Measurements from ENCODE around the gene MAPK1IP1L. TPM values are rescaled to one million over a fixed set of nuclear protein-coding genes. Genes with fewer than 3 reads are reported as not detected.
A peak's percentile ranks its signal among the peaks of the same experiment; 100 is the strongest.
"Not testable (repeated sequence)": the region's sequence is repeated elsewhere in the genome, so short reads cannot be mapped to it uniquely, and the experiment has no call there.

The MAPK1IP1L gene
- total and polyA plus RNA-seq, 2 of the 13 experiments (the other 11 are each of a cell fraction or from before 2014, with no cell fraction given), result 27.8 to 68.4 TPM

- ATAC-seq, result no peak; the same call in 2 of the 3 replicates
- intact Hi-C loops (cut with micrococcal nuclease; ENCODE audit: unreplicated experiment), result no loop called here
- Histone ChIP-seq H3K9ac (ENCODE audit: insufficient read depth, low read depth, low read length) (no peak overlapping the region), H3K79me2 (ENCODE audit: insufficient read depth, low read length) (peaks cover 43% of the 10 kb centered on the region), H3K27ac (ENCODE audit: extremely low read length, insufficient read depth, low read length) (no peak overlapping the region), H3K27me3 (ENCODE audit: control insufficient read depth in 1 of 2, insufficient read depth in 2 of 2, low read length in 2 of 2) (no peaks in the 10 kb centered on the region), H3K4me2 (ENCODE audit: low read depth, low read length) (no peak overlapping the region), H2AFZ (ENCODE audit: low read length) (no peak overlapping the region), H3K4me1 (ENCODE audit: insufficient read depth, low read length) (peaks cover 20% of the 10 kb centered on the region), H3K36me3 (replicated peaks in 1 of 2; ENCODE audit: control insufficient read depth in 1 of 2, insufficient read depth in 2 of 2, low read length in 2 of 2) (peaks cover 10 to 39% of the 10 kb centered on the region in 2 experiments), H3K4me3 (replicated peaks in 1 of 3; ENCODE audit: insufficient read depth in 1 of 3, low read depth in 2 of 3, low read length in 3 of 3) (no peak overlapping the region), H4K20me1 (ENCODE audit: insufficient read depth, low read length) (0 out of 2 replicates have a peak, but pooled peaks cover 5% of the 10 kb centered on the region), H3K9me3 (ENCODE audit: low read length) (no peaks in the 10 kb centered on the region)
- in situ Hi-C loops (cut with HindIII; ENCODE audit: extremely low pct_ligation_motif_present, low pct_unique_long_range_greater_than_20kb), result no loop called here
- no peak for FAIRE-seq
- DNase-seq (ENCODE audit: low spot score), result no peak
- no TSS peak for BruUV-seq (replicated peaks)
- 97% methylated on average over 11 of the region's 11 CpGs for WGBS (ENCODE audit: low lambda C conversion rate)
- CTCF ChIA-PET (ENCODE audit: low intra/inter-chr PET ratio, low total read pairs), result no interaction called here
- POLR2A ChIA-PET, result no interaction called here
- no peak for TF ChIP-seq MED1 (CRISPR knock-in tag; IDR thresholded peaks at IDR 0.05)
- TF ChIP-seq RBM22 (optimal IDR thresholded peaks at IDR 0.05; ENCODE audit: low read length), result peak; percentile 42
- peak; percentile 77; the same call in 1 of the 2 replicates for TF ChIP-seq POLR2AphosphoS2 (IDR thresholded peaks at IDR 0.05; ENCODE audit: low read depth, low read length)
- TF ChIP-seq ZNF329 (CRISPR knock-in tag; IDR thresholded peaks at IDR 0.05; ENCODE audit: low read depth), result no peak
Observed at GRCh38 chr14:55062517-55063351, 11.3 kb downstream of the MAPK1IP1L start.

DNA sequence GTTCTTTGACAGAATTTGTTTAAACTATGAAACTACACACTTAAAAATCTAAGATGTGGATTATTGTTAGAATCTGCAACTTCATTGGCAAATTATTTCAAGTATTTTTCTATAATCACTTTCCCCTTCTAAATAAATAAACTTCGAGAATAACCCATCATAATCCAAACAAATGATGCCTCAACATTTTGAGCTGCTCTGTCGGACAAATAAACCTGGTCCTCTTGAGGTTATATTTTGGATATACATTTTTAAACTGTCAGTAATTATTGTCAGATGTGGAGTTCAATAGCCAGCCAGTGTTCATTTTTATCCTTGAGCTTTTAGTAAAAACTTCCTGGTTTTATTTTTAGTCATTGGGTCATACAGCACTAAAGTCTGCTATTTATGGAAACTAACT is 13.4 kb downstream of the MAPK1IP1L start:
- POLR2A ChIA-PET; intact Hi-C loops (cut with micrococcal nuclease; ENCODE audit: unreplicated experiment); H2AFZ ChIP-seq (ENCODE audit: low read length); ATAC-seq; CTCF ChIA-PET (ENCODE audit: low intra/inter-chr PET ratio, low total read pairs); in situ Hi-C loops (cut with HindIII; ENCODE audit: extremely low pct_ligation_motif_present, low pct_unique_long_range_greater_than_20kb); H3K9ac ChIP-seq (ENCODE audit: insufficient read depth, low read depth, low read length); DNase-seq (ENCODE audit: low spot score); H3K4me2 ChIP-seq (ENCODE audit: low read depth, low read length); H3K4me1 ChIP-seq (ENCODE audit: insufficient read depth, low read length); H3K4me3 ChIP-seq (replicated peaks in 1 of 3; ENCODE audit: insufficient read depth in 1 of 3, low read depth in 2 of 3, low read length in 3 of 3); H3K27ac ChIP-seq (ENCODE audit: extremely low read length, insufficient read depth, low read length); H3K9me3 ChIP-seq (ENCODE audit: low read length); H4K20me1 ChIP-seq (ENCODE audit: insufficient read depth, low read length); H3K27me3 ChIP-seq (ENCODE audit: control insufficient read depth in 1 of 2, insufficient read depth in 2 of 2, low read length in 2 of 2); FAIRE-seq: not testable (repeated sequence)
- WGBS (ENCODE audit: low lambda C conversion rate), result 96% methylated on average over 2 of the region's 2 CpGs
- Histone ChIP-seq H3K36me3 (replicated peaks in 1 of 2; ENCODE audit: control insufficient read depth in 1 of 2, insufficient read depth in 2 of 2, low read length in 2 of 2) (peaks cover 10 to 37% of the 10 kb centered on the region in 2 experiments), H3K79me2 (ENCODE audit: insufficient read depth, low read length) (peaks cover 23% of the 10 kb centered on the region)
- BruUV-seq (replicated peaks), result TSS peak; percentile 20

Measured in HepG2 (cell line).